ENCODE measurements around the gene TMEM187. TPM values are rescaled to one million over a fixed set of nuclear protein-coding genes. Genes with fewer than 3 reads are reported as not detected.

TMEM187 gene
- 7.1 and 10.1 TPM in 2 replicates for total RNA-seq (ENCODE audit: low replicate concordance)

GRCh38 chrX:153972368-153973126, at the start of gene TMEM187:
TMEM187 (plus strand) TSS chrX:153972754; CDS start chrX:153982063, 9,309 bp downstream.

GRCh38 chrX:153925739-153926551, 46.6 kb upstream of the TMEM187 start, which contains the start of gene ARHGAP4:
ARHGAP4 (minus strand) TSS chrX:153926264; CDS start chrX:153926202, 62 bp downstream.

GRCh38 chrX:153934762-153935325, 37.7 kb upstream of the TMEM187 start, which contains the start of gene NAA10:
NAA10 (minus strand) TSS chrX:153935037; CDS start chrX:153934904, 133 bp downstream.

GRCh38 chrX:153944140-153944799, 28.3 kb upstream of the TMEM187 start, which contains the start of gene RENBP:
RENBP (minus strand) TSS chrX:153944643; CDS start chrX:153944610, 33 bp downstream.

GRCh38 chrX:153971450-153972367, 845 bp upstream of the TMEM187 start, which contains the start of gene HCFC1:
HCFC1 (minus strand) TSS chrX:153971818; CDS start chrX:153970840, 978 bp downstream.

GRCh38 chrX:154019633-154020528, 47.3 kb downstream of the TMEM187 start, which contains the start of gene IRAK1:
IRAK1 (minus strand) TSS chrX:154019902; CDS start chrX:154019812, 90 bp downstream.

Other genes with a start within 250 kb of the TMEM187 start
- 152 and 188 TPM in 2 replicates for gene BCAP31, start 248.4 kb upstream of the TMEM187 start, total RNA-seq (ENCODE audit: low replicate concordance)
- 8.4 and 13.5 TPM in 2 replicates for gene ABCD1, start 247.9 kb upstream of the TMEM187 start, total RNA-seq (ENCODE audit: low replicate concordance)
- gene PLXNB3, start 208.5 kb upstream of the TMEM187 start, total RNA-seq (ENCODE audit: low replicate concordance): 2.5 and 4.1 TPM in 2 replicates
- gene SRPK3, start 191.7 kb upstream of the TMEM187 start, total RNA-seq (ENCODE audit: low replicate concordance): under 0.01 and 0.30 TPM in 2 replicates
- gene IDH3G, start 178.4 kb upstream of the TMEM187 start, total RNA-seq (ENCODE audit: low replicate concordance): 54.6 and 96.1 TPM in 2 replicates
- gene SSR4, start 178.1 kb upstream of the TMEM187 start, total RNA-seq (ENCODE audit: low replicate concordance): 188 and 219 TPM in 2 replicates
- gene PDZD4, start 142.2 kb upstream of the TMEM187 start, total RNA-seq (ENCODE audit: low replicate concordance): 0.08 and 1.1 TPM in 2 replicates
- 0.08 and 0.23 TPM in 2 replicates for gene L1CAM, start 86.6 kb upstream of the TMEM187 start, total RNA-seq (ENCODE audit: low replicate concordance)
- 0.12 TPM in 1 of 2 replicates, not detected in the other for gene AVPR2, start 68.1 kb upstream of the TMEM187 start, total RNA-seq (ENCODE audit: low replicate concordance)
- 0.90 and 2.7 TPM in 2 replicates for gene ARHGAP4, start 46.5 kb upstream of the TMEM187 start, total RNA-seq (ENCODE audit: low replicate concordance)
- 45.5 and 56.5 TPM in 2 replicates for gene NAA10, start 37.7 kb upstream of the TMEM187 start, total RNA-seq (ENCODE audit: low replicate concordance)
- gene RENBP, start 28.1 kb upstream of the TMEM187 start, total RNA-seq (ENCODE audit: low replicate concordance): 5.5 and 25.5 TPM in 2 replicates
- 6.0 and 8.2 TPM in 2 replicates for gene HCFC1, start 936 bp upstream of the TMEM187 start, total RNA-seq (ENCODE audit: low replicate concordance)
- 59.0 and 66.3 TPM in 2 replicates for gene IRAK1, start 47.1 kb downstream of the TMEM187 start, total RNA-seq (ENCODE audit: low replicate concordance)
- 11.0 and 17.7 TPM in 2 replicates for gene MECP2, start 125.0 kb downstream of the TMEM187 start, total RNA-seq (ENCODE audit: low replicate concordance)
- not detected in 2 replicates for gene OPN1LW, start 171.5 kb downstream of the TMEM187 start, total RNA-seq (ENCODE audit: low replicate concordance)
- not detected in 2 replicates for gene OPN1MW, start 209.8 kb downstream of the TMEM187 start, total RNA-seq (ENCODE audit: low replicate concordance)
- not detected in 2 replicates for gene OPN1MW2, start 247.0 kb downstream of the TMEM187 start, total RNA-seq (ENCODE audit: low replicate concordance)